Left cardiac atrium (tissue), 4 donors: Measurements from ENCODE around the gene TRIM24. TPM values are rescaled to one million over a fixed set of nuclear protein-coding genes. Genes with fewer than 3 reads are reported as not detected.
"Not testable (repeated sequence)": the region's sequence is repeated elsewhere in the genome, so short reads cannot be mapped to it uniquely, and the experiment has no call there.

Source experiments
- ATAC-seq, 2 donors: fragments of 200-7000 bp; cut with Tn5 transposase; one replicate each; pipeline ENCODE4 v1.9.1; 2020; ENCODE audit warnings: mild to moderate bottlenecking in 2 of 2, moderate library complexity in 2 of 2
- DNase-seq: peaks from one replicate; pipeline ENCODE4 v3.0.0-alpha.2; 2020
- intact Hi-C, 2 donors: fragments of 100-400 bp; cut with DNase I; formaldehyde crosslinking; loops; one replicate each; pipeline versions ENCODE4 v1.14.1 to v1.15.1; 2022 to 2023
- total RNA-seq, 2 donors: library from RNA; stranded (reverse); fragmentation: NEBNext Ultra II Directional; extraction: Animal tissue kit (Norgen Biotek cat#: 25700); gene quantifications; one replicate each; pipeline ENCODE4 v1.2.1, GENCODE V29; 2021
- donor health status: DM: no; HTN: yes; CAD: no.
- donor health status: DM: no; HTN: yes; CAD: no; lungs with severe emphysema.
- donor health status: DM: yes; HTN: yes; CAD: no.
- donor health status: Dilated cardiomyopathy.

Gene TRIM24
- total RNA-seq, 2 donors from 2014 or later = 14.9 to 15.2 TPM

DNA sequence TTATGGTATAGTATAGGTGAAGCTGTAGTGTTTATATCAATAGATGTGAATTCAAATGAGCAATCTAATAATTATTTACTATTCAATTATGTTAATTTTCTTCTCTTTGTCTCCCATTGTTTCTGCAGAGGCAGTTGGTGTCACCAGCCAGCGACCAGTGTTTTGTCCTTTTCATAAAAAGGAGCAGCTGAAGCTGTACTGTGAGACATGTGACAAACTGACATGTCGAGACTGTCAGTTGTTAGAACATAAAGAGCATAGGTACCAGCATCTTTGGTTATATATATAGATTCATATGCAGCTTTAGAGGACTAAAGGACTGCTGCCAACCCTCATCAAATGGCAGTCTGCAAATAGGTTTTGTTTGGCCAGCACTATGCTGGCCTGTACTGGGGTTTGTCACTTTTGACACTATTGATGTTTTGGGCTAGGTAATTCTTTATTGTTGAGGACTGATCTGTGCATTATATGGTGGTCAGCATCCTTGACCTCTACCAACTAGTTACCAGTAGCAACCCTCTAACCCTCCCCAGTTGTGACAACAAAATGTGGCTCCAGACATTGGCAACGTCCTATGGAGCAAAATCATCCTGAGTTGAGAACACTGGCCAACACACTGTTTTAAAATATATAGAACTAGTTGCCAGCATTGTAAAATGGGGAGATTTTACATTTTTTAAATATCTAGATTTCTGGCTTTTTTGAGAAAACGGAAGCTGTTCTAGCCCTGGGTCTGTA is 59.2 kb downstream of the TRIM24 start:
- no peak for ATAC-seq
- intact Hi-C loops = no loop called here
- no peak for DNase-seq

DNA sequence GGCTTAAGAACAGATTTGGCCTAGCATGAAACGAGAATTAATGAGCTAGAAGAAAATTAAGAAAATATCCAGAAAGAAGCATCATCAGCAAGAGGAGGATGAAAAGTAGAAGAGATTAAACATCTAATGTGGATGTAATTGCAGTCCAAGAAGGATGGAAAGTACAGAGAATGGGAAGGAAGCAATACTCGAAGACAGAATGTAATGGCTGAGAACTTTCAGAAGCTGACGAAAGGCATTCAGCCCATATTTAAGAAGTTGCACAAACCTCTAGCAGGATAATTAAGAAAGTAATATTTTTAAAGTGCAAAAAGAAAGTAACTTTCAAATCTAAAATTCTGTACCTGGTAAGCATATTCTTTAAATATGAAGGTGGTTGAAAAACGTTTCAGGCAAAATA is 60.7 kb downstream of the TRIM24 start:
- DNase-seq (no peak), ATAC-seq (no peak)
- intact Hi-C loops = no loop called here

DNA sequence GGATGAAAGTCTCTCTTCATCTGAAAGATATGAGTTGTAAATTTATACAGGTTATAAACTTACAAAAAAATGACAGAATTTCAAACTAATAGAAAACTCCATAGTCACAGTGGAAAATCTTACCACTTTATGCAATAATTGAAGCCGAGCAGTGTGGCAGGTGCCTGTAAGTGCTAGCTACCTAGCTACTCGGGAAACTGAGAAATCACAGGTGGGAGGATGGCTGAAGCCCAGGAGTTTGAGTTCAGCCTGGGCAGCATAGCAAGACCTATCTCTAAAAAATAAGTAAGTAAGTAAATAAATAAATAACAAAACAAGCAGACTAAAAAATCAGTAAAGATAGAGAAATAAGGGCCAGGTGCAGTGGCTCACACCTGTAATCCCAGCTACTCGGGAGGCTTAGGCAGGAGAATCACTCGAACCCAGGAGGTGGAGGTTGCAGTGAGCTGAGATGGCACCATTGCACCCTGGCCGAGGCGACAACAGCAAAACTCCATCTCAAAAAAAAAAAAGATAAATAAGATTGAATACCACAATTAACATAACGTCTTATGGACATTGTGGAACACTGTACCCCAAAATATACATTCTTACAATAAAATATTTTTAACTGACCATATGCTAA is 61.9 kb downstream of the TRIM24 start:
- no peak for DNase-seq
- intact Hi-C loops = no loop called here
- ATAC-seq = no peak

DNA sequence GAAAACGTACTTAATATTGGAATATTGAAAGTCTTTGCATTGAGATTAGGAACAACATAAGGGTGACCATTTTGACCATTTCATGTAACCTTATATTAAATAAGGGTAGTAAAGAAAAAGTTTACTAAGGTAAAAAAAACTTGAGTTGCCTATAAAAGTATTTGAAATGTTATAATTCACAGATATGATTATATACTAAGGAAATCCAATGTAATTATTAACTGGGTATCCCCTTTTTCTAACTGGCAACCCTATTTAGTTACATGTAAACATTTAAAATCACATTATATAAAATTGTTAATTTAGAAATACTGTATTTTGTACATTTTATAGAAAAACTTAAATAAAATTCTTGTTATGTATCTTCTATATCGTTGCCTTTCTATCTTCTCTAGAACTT is 64.2 kb downstream of the TRIM24 start:
- intact Hi-C loops = no loop called here
- ATAC-seq = no peak
- DNase-seq = no peak

DNA sequence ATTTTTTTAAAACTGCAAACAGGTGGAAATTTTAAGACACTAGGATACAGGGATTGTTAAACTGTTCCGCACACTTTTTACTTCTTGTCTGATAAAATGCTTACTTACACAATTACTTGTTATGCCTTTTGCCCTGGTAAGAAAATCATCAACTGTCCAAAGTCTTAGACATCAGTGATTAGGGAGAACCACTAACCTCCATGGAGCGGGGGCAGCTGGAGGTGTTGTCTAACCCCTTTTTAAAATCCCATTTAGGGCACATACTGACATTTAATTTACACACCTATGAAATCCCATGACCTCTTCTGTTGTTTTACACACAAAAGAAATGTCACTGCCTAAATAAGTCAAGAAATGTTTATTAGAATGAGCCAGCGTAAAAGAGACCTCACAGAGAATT is 65.7 kb downstream of the TRIM24 start:
- ATAC-seq (no peak), DNase-seq (no peak)
- intact Hi-C loops = no loop called here

DNA sequence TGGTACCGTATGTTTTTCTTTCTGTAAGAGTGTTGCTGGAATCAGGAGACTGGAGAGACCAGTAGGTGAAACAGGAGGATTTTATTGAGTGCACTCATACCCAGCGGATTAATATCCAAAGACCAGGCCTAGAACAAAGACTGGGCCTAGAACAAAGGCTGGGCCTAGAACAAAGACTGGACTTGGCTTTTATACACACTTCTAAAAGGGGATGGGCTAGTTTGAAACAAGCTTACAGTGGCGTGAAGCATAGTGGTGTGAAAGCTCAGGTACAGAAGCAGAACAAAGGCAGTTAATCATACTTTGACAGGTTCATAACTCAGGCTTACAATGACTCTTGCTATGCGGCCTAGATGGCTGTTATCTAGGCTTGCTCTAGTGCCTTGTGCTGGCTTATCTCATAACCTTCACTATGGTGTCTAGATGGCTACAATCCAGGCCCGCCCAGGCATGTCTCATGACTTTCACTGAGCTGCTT is 67.7 kb downstream of the TRIM24 start:
- ATAC-seq (no peak), DNase-seq (no peak)
- intact Hi-C loops = no loop called here

DNA sequence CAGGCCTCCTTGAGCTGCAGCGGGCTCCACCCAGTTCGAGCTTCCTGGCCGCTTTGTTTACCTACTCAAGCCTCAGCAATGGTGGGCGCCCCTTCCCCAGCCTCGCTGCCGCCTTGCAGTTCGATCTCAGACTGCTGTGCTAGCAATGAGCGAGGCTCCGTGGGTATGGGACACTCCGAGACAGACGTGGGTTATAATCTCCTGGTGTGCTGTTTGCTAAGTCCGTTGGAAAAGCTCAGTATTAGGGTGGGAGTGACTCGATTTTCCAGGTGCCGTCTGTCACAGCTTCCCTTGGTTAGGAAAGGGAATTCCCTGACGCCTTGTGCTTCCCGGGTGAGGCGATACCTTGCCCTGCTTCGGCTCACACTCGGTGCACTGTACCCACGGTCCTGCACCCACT is 76.8 kb downstream of the TRIM24 start:
- ATAC-seq, intact Hi-C loops, DNase-seq: not testable (repeated sequence)

DNA sequence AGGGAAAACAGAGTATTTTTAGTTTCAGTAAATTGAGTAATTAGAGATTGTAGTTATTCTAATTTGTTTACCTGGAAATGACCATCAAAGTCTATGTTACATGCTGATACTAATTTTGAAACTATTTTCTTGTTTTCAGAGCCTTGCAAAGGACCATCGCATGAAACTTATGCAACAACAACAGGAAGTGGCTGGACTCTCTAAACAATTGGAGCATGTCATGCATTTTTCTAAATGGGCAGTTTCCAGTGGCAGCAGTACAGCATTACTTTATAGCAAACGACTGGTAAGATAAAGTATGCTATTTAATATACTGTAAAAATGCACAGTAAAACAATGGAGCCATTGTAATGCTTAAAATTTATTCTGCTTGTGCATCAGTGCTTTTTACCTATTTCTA is 78.5 kb downstream of the TRIM24 start:
- ATAC-seq (no peak), DNase-seq (no peak)
- intact Hi-C loops = no loop called here

DNA sequence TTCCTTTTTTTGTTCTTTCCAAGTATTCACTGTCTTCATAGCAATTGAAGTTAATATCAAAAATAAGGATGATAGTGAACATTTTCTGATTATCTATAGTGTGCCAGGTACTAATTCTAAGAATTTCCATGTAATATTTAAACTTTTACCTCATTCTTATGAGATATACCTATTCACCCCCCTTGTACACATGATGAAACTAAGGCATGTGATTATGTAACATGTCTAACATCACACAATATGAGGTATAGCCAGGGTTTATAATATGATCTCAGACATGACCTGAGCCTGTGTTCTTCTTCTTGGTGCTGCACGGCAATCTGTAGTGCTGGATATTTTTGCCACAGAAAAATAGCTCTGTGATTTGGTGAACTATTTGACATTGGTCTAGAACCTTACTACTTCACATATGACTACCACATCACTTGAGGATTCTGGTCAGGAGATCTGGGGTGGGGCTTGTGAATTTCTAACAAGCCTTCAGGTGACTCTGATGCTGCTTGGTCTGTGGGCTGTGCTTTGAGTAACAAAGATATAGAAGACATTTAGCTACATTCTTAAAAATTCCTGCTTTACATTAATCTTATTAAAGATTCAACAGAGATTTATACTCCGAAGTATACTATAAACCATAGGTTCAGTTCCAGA is 79.1 kb downstream of the TRIM24 start:
- ATAC-seq (no peak), DNase-seq (no peak)
- intact Hi-C loops = no loop called here

DNA sequence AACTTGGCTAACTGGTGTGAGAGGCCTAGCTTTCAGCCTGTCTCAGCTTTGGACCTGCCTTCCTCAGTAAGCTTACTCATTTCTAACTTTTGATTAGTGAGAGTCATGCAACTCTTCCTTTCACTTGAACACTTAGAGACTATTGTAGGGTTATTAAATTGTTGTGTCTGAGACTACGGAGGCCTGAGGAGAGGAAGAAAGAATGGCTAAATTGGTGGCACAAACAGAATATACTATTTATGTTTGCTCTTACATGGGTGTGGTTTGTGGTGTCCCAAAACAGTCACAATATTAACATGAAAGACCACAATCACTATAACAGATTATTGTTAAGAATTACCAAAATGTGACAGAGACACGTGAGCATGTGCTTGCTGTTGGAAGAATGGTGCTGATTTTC is 82.1 kb downstream of the TRIM24 start:
- DNase-seq (no peak), ATAC-seq (no peak)
- intact Hi-C loops = no loop called here

DNA sequence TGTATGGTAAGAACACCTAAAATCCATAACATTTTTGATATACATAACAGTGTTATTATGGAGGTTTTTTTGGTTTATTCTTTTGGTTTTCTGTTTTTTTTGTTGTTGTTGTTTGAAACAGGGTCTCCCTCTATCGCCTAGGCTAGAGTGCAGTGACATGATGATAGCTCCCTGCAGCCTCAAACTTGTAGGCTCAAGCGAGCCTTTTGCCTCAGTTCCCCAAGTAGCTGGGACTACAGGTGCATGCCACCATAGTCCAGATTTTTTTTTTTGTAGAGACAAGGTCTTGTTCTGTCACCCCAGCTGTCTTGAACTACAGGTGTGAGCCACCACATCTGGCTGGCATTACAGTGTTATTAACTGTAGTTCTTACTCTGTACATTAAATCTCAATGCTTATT is 83.7 kb downstream of the TRIM24 start:
- intact Hi-C loops = no loop called here
- ATAC-seq = no peak
- no peak for DNase-seq

DNA sequence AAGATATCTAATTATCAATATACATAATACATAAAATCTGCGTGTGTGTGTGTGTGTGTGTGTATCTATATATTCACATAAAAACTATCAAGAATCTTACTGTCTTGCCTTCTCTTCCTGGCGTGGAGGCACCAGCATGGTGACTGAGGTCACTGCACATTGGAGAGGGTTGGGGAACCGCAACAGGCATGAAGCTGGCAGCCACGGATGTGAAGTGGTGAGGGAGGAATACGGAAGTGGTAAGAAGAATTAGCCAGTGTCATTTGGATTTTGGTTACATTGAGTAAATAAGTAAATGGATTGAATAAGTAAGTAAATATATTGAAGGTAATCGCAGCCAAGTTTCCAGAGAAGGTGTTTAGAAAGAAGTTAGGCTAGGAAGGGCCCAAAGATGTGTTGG is 85.1 kb downstream of the TRIM24 start:
- intact Hi-C loops = no loop called here
- ATAC-seq (no peak), DNase-seq (no peak)

DNA sequence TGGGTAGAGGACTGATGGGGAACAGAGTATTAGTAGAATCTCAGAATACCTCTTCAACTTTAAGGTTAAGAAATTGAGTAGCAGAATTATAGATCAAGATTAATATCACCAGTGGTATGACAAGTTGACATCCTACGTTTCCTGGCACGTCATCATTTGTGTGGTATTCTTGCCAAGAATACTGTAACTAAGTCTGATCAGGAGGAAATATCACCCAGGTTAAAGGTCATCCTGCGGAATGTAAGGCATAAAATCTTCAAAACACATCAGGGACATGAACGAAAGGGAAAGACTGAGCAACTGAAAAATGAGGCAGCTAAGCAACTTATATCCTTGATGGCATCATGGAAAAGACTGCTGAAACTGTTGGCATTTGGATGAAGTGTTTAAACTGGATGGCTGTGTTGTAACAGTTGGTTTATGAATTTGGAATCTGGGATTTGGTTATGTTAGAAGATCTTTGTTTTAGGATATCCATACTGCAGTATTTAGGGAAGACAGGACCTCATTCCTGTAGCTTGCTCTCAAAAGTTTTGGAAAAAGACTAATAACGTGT is 86.1 kb downstream of the TRIM24 start:
- ATAC-seq (no peak), DNase-seq (no peak)
- intact Hi-C loops = no loop called here

DNA sequence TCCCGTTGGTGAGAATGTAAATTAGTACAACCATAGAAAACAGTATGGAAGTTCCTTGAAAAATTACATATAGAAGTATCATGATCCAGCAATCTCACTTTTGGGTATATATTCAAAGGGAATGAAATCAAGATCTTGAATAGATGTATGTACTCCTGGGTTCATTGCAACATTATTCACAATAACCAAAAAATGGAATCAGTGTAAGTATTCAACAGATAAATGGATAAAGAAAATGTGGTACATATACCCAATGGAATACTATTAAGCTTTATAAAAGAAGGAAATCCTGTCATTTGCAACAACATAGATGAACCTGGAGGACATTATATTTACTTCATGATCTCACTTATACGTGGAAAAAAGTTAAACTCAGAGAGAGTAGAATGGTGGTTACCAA is 86.8 kb downstream of the TRIM24 start:
- DNase-seq (no peak), ATAC-seq (no peak)
- intact Hi-C loops = no loop called here

DNA sequence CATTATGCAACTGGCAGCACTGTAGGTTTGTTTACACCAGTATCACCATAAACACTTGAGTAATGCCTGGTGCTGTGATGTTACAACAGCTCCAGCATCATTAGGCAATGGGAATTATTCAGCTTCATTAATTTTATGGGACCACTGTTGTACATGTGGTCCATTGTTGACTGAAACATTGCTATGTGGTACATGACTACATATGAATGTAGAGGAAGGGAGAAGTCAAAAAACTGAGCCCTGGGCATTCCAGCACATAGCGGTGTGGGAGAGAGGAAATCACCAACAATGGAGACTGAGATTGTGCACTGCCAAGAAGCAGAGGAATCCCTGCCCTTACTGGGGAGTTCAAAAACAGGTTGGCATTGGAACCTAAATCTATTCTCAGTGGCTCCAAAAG is 89.0 kb downstream of the TRIM24 start:
- ATAC-seq (peak in 1 of 2 donors; percentile 63), DNase-seq (no peak)
- intact Hi-C loops = no loop called here

DNA sequence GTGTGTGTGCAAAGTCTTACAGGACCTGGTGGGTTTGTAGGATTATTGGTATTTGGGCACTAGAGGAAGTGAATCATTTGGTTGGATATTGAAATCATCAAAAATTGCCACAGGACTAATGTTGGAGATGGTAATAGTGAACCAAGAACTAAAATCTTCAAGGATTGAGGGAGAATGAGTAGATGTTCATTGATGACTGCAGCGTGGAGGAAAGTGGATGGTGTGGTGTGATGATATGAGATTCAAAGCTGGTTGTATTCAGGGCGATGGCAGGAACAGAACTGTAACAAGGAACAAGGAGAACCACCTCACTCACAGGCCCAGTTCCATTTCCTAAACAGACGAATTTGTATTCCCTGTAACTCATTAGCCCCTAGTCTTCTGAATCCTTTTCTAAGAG is 90.3 kb downstream of the TRIM24 start:
- DNase-seq = no peak
- intact Hi-C loops = no loop called here
- ATAC-seq = no peak

DNA sequence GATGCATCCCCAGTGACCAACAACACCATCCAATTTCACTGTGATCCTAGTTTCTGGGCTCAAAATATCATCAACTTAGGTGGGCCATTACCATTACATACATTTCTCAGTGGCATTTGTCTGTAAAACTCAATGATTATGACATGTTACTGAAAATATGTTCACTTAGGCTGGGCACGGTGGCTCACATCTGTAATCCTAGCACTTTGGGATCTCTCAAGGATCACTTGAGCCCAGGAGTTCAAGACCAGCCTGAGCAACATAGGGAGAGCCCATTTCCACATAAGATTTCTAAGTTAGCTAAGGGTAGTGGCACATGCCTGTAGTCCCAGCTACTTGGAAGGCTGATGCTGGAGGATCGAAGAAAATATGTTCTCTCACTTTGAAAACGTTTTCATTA is 91.0 kb downstream of the TRIM24 start:
- no peak for DNase-seq
- intact Hi-C loops = no loop called here
- no peak for ATAC-seq

DNA sequence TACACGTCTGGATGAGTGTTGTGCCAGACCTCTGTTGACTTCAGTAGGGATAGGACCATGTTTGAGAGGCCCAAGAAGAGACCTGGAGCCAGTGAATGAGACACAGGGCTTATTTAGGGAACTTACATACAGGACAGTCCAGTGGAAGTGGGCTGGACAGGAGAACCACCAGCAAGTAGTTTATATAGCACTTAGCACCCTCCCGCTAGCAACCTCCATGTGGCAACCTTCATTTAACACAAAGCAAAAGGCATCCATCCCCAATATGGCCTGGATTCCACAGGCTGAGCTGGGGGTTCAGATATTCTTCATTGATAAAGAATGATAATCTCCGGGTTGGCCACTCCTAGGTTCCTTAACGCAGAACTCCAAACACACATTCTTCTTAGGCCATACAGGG is 93.7 kb downstream of the TRIM24 start:
- ATAC-seq = no peak
- intact Hi-C loops = no loop called here
- no peak for DNase-seq

DNA sequence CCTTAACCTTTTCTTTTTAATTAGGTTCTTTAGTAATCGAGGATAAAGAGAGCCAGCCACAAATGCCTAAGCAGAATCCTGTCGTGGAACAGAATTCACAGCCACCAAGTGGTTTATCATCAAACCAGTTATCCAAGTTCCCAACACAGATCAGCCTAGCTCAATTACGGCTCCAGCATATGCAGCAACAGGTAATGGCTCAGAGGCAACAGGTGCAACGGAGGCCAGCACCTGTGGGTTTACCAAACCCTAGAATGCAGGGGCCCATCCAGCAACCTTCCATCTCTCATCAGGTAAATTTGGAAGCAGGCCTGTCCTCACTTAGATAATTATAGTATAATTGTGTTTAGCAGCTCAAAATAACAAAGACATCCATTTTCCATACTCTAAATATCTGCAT is 94.6 kb downstream of the TRIM24 start:
- ATAC-seq (no peak), DNase-seq (no peak)
- intact Hi-C loops = no loop called here

DNA sequence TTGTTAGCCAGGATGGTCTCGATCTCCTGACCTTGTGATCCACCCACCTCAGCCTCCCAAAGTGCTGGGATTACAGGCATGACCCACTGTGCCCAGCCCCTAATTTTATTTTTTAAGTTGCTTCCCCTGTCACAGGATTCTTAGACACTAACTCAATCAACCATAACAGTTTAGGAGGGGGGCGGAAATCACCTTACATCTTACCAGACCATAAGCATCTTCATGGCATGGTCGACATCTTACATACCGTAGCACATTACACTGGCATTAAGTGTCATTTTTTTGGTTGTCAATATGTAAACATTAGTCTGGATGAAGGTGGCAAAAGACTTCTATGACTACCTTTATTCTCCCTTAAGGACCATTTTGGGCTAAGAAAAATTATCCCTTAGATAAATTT is 95.6 kb downstream of the TRIM24 start:
- no peak for DNase-seq
- ATAC-seq = no peak
- intact Hi-C loops = no loop called here
